ENCODE measurements around the gene GPX4.
A peak's percentile ranks its signal among the peaks of the same experiment; 100 is the strongest.

The GPX4 gene

DNA sequence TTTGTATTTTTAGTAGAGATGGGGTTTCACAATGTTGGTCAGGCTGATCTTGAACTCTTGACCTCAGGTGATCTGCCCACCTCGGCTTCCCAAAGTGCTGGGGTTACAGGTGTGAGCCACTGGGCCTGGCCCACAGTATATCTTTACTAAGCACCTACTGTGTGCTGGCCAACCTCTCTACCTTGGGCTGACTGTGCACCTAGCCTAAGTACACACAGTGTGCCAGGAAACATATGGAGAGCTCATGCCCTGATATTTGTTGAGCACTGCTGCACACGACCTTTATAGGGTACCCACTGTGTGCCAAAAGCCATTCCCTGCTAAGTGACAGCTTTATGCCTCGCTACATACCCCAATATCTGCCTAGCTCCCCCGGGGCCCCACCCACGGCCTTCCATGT is 43.1 kb upstream of the GPX4 start:
- H3K4me3 ChIP-seq (ENCODE audit: low read length) = no peak overlapping the region
- TF ChIP-seq CTCF (conservative IDR thresholded peaks at IDR 0.05; ENCODE audit: low read depth, low read length) = no peak
- no peak for DNase-seq (ENCODE audit: low read depth)

DNA sequence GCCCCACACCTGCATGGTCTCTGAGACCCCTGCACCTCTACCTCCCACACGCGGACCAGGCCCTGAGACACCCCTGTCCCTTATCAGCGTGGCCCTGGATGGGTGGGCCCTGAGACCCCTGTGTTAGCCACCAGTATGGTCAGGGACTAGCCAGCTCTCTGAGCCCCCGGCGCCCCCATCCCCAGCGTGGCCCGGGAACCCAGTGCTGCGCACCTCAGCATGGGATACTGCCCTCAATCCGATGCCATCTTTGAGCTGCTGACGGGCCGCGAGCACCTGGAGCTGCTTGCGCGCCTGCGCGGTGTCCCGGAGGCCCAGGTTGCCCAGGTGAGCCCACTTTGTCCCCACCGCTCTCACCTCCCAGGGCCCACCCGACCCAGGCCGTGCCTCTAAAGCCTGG is 41.8 kb upstream of the GPX4 start:
- DNase-seq (ENCODE audit: low read depth) = no peak
- H3K4me3 ChIP-seq (ENCODE audit: low read length) = no peak overlapping the region
- TF ChIP-seq CTCF (conservative IDR thresholded peaks at IDR 0.05; ENCODE audit: low read depth, low read length) = no peak

GRCh38 chr19:1062387-1063029 is 41.3 kb upstream of the GPX4 start:
- DNase-seq (ENCODE audit: low read depth) = no peak
- no peak for TF ChIP-seq CTCF (conservative IDR thresholded peaks at IDR 0.05; ENCODE audit: low read depth, low read length)
- no peak overlapping the region for H3K4me3 ChIP-seq (ENCODE audit: low read length)

GRCh38 chr19:1063030-1063908 is 40.5 kb upstream of the GPX4 start:
- no peak for TF ChIP-seq CTCF (conservative IDR thresholded peaks at IDR 0.05; ENCODE audit: low read depth, low read length)
- no peak overlapping the region for H3K4me3 ChIP-seq (ENCODE audit: low read length)
- DNase-seq (ENCODE audit: low read depth) = no peak

DNA sequence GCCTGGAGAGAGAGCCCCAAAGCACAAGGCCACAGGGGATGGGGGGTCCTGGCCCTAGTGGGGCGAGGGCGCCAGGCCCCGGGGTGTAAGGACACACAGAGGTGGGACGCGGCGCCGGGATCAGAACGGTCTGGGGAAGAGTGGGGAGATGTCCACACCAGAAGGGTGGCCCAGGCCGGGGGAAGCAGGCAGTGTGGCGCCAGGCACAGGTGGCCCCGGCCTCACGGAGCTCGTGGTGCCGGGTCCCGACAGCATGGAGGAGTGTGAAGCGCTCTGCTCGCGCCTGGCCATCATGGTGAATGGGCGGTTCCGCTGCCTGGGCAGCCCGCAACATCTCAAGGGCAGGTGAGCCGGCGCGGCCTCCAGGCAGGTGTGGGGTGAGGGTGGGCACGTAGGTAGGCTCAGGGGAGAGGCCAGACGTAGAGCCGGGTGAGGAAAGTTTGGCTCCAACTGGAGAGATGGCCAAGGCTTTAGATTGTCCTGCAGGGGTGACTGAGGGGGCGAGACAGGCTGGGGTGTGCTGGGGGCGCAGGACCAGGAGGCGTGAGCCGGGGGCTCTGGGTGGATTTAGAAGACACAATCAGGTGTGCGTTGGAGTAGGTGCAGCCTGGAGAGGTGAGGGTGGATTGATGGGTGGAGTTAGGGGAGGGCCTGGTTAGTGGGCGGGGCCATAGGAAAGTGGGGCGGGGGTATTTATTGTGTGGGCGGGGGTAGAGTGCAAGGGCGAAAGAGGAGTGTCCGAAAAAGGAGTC is 39.7 kb upstream of the GPX4 start:
- no peak overlapping the region for H3K4me3 ChIP-seq (ENCODE audit: low read length)
- no peak for TF ChIP-seq CTCF (conservative IDR thresholded peaks at IDR 0.05; ENCODE audit: low read depth, low read length)
- no peak for DNase-seq (ENCODE audit: low read depth)

- no peak for DNase-seq (ENCODE audit: low read depth)
- TF ChIP-seq CTCF (conservative IDR thresholded peaks at IDR 0.05; ENCODE audit: low read depth, low read length) = peak; percentile 69
- H3K4me3 ChIP-seq (ENCODE audit: low read length) = no peak overlapping the region
Measured at GRCh38 chr19:1064661-1065605, 38.9 kb upstream of the GPX4 start.

Data from retinal pigment epithelial cell (primary cell).